ENCODE measurements around the gene KCNMA1. TPM values are rescaled to one million over a fixed set of nuclear protein-coding genes. Genes with fewer than 3 reads are reported as not detected.

KCNMA1 gene
- total RNA-seq, 2 donors from 2014 or later = 5.9 to 9.3 TPM

DNA sequence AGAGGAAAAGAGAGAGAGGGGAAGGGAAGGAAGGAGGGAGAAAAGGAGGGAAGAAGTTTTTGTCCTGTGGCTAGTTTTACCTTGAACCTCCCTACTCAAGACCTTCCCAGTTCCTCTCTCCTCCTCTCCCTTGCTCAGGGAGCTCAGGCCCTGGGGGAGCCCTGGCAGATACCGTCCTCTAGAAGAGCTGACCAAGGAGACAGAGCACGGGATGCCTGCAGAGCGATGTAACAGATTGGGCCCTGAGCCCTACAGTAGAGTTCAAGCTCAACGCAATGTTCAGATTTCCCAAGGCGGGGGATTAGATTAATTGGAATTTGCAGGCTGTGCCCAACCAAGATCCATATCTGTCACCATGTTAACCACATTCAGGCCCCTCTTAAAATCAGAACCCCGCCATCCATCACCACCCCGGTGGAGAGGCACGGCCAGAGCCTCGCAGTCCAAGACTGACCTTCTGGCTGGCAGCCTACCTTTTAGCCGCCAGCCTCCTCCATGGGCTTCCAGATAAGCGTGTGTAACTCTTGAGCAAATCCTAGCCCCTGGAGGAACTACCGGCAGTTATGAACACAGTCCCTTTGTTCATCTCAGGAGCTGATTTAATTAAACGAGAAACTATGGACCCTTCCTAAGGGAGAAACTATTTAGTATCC is 70.6 kb downstream of the KCNMA1 start:
- H3K4me3 ChIP-seq = no peak overlapping the region
- no peak for TF ChIP-seq POLR2A (IDR thresholded peaks at IDR 0.05)
- H3K9me3 ChIP-seq = no peaks in the 10 kb centered on the region
- H3K4me1 ChIP-seq = peaks cover 24% of the 10 kb centered on the region
- no peaks in the 10 kb centered on the region for H3K36me3 ChIP-seq (replicated peaks in 1 of 2; ENCODE audit: insufficient read depth in 1 of 2, low read depth in 2 of 2)
- ATAC-seq (no peak), DNase-seq (no peak)
- 93 to 94% methylated on average over 11 to 13 of the region's 13 CpGs for WGBS, 2 donors
- no peaks in the 10 kb centered on the region for H3K27me3 ChIP-seq
- intact Hi-C loops (cut with DNase I) = no loop called here
- no peak overlapping the region for H3K27ac ChIP-seq

DNA sequence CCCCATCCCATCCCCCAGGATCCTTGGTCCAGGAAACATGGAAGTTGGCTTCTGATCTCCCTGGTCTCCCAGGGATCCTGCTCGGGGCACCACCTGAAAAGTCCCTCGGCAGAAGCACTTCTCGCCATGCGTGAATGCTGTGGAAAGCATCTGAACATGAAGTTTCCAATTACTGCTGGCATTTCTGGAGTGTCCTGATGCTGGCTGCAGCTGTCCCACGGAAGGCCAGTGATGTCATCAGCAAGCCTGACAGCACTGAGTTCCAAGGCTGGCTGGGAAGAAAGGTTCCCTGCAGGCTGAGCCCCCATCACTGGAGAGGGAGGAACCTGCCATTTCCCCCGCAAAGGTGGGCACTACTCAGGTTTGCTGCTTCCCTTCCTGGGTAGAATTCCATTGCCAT is 71.4 kb downstream of the KCNMA1 start:
- no peak overlapping the region for H3K4me3 ChIP-seq
- no peaks in the 10 kb centered on the region for H3K9me3 ChIP-seq
- intact Hi-C loops (cut with DNase I) = no loop called here
- TF ChIP-seq, protein P1, sequence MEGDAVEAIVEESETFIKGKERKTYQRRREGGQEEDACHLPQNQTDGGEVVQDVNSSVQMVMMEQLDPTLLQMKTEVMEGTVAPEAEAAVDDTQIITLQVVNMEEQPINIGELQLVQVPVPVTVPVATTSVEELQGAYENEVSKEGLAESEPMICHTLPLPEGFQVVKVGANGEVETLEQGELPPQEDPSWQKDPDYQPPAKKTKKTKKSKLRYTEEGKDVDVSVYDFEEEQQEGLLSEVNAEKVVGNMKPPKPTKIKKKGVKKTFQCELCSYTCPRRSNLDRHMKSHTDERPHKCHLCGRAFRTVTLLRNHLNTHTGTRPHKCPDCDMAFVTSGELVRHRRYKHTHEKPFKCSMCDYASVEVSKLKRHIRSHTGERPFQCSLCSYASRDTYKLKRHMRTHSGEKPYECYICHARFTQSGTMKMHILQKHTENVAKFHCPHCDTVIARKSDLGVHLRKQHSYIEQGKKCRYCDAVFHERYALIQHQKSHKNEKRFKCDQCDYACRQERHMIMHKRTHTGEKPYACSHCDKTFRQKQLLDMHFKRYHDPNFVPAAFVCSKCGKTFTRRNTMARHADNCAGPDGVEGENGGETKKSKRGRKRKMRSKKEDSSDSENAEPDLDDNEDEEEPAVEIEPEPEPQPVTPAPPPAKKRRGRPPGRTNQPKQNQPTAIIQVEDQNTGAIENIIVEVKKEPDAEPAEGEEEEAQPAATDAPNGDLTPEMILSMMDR (IDR thresholded peaks at IDR 0.05) = no peak
- no peak for TF ChIP-seq POLR2A (IDR thresholded peaks at IDR 0.05)
- no peak for DNase-seq
- ATAC-seq = no peak
- peaks cover 23% of the 10 kb centered on the region for H3K4me1 ChIP-seq
- no peak overlapping the region for H3K27ac ChIP-seq
- 86 to 93% methylated on average over 5 to 6 of the region's 6 CpGs for WGBS, 2 donors
- no peaks in the 10 kb centered on the region for H3K36me3 ChIP-seq (replicated peaks in 1 of 2; ENCODE audit: insufficient read depth in 1 of 2, low read depth in 2 of 2)
- H3K27me3 ChIP-seq = no peaks in the 10 kb centered on the region

DNA sequence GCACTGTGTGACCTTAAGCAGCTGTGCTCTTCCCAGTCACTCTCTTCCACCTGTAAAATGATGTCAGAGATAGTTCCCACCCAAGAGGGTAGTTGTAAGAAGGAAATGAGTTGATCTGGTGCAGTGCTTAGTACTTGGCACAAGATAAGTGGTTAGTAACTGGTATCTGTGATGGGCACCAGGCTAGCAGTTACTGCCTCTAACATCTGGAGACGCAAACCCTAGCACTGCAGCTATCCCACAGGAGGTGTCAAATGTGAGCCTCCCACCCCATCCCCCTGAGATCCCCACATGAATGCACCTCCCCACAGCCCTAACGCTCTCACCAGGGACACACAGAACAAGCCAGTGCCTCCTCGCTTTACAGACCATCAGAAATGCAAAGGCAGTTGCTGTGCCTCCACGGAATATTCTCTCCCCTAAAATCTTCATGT is 72.0 kb downstream of the KCNMA1 start:
- Histone ChIP-seq H3K36me3 (replicated peaks in 1 of 2; ENCODE audit: insufficient read depth in 1 of 2, low read depth in 2 of 2) (no peaks in the 10 kb centered on the region), H3K4me3 (no peak overlapping the region), H3K27ac (no peak overlapping the region), H3K9me3 (no peaks in the 10 kb centered on the region), H3K27me3 (no peaks in the 10 kb centered on the region), H3K4me1 (peaks cover 21% of the 10 kb centered on the region)
- WGBS, 2 donors = 59 to 89% methylated on average over 4 of the region's 4 CpGs
- no peak for TF ChIP-seq POLR2A (IDR thresholded peaks at IDR 0.05)
- TF ChIP-seq, protein P1 (IDR thresholded peaks at IDR 0.05) = no peak
- DNase-seq = no peak
- no peak for ATAC-seq
- intact Hi-C loops (cut with DNase I) = no loop called here

DNA sequence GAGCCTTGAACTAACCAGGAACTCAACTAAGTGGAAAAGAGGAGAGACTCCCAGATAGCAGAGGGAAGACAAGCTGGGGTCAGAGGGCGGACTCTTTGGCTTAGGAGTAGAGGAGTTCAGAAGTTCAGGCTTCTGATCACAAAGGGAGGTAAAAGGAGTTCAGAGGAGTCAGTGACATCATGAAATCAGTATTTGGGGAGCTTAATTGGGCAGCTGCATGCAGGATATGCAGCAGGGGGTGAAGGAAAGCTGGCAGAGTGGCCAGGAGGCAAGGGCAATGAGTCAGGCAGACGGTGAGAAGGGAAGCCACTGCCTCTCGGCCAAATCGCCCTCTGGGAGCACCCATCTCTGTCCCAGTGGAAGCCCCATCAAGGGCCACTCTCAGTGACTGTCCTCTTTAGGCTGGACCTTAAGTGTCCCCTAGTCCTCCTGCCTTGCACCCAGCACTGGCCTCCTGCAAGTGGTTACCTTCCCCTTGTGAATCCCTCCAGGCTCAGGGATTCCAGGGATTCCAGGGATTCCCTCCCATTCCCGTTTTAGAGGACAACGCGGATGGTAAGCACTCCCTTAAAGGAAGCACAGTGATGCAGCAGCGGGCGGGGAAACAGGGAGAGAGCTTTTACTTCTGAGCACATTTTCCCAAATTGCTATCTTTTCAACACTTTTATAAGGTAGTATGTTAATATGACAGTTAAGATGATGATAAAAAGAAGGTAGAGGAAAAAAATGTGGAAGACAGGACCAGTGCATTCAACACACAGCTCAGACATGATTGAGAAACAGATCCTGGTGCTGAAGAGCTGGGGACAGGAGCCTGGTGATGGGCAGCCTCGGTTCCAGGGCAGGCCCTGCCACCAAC is 72.6 kb downstream of the KCNMA1 start:
- no peak overlapping the region for H3K4me3 ChIP-seq
- DNase-seq = no peak
- no peaks in the 10 kb centered on the region for H3K9me3 ChIP-seq
- intact Hi-C loops (cut with DNase I) = no loop called here
- H3K4me1 ChIP-seq = peaks cover 21% of the 10 kb centered on the region
- WGBS, 2 donors = 70 to 82% methylated on average over 9 to 10 of the region's 10 CpGs
- no peaks in the 10 kb centered on the region for H3K27me3 ChIP-seq
- no peak overlapping the region for H3K27ac ChIP-seq
- ATAC-seq = no peak
- TF ChIP-seq, protein P1 (IDR thresholded peaks at IDR 0.05) = no peak
- no peak for TF ChIP-seq POLR2A (IDR thresholded peaks at IDR 0.05)
- no peaks in the 10 kb centered on the region for H3K36me3 ChIP-seq (replicated peaks in 1 of 2; ENCODE audit: insufficient read depth in 1 of 2, low read depth in 2 of 2)

DNA sequence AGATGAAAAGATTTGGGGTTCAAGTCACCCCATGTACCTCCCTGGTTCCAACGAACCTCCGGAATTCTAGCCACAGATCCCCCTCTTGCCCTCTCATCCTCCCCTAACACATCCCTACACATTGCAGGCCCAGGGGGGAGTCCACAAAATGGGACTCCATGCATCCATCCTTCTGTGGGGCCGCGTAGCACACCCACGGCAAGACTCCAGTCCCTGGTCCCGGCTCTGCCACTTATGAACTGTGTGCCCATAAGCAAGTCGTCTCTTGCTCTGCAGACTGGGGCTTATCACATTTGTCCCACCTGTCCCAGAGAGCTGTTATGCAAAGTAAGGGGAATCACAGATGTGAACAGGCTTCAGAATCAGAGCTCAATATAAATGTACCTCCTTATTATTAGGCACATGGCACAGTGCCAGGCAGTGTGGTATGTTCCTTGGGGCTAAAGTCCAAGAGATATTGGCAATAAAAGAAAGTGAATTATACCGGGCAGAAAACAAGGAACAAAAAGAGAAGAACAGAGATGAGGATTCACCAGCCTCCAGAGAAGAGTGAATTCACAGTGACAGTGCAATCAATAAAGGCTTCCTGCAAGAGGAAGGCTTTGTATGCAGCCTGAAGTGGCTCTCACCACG is 73.9 kb downstream of the KCNMA1 start:
- ATAC-seq (peak; percentile 27), DNase-seq (peak; percentile 31 to 66 (median 45))
- H3K27me3 ChIP-seq = no peaks in the 10 kb centered on the region
- H3K27ac ChIP-seq = no peak overlapping the region
- intact Hi-C loops (cut with DNase I) = no loop called here
- no peaks in the 10 kb centered on the region for H3K36me3 ChIP-seq (replicated peaks in 1 of 2; ENCODE audit: insufficient read depth in 1 of 2, low read depth in 2 of 2)
- no peak overlapping the region for H3K4me3 ChIP-seq
- 75 to 88% methylated on average over 9 of the region's 9 CpGs for WGBS, 2 donors
- H3K4me1 ChIP-seq = peaks cover 21% of the 10 kb centered on the region
- TF ChIP-seq, protein P1 (IDR thresholded peaks at IDR 0.05) = no peak
- no peak for TF ChIP-seq POLR2A (IDR thresholded peaks at IDR 0.05)
- no peaks in the 10 kb centered on the region for H3K9me3 ChIP-seq
